A549 (cell line): ENCODE measurements around the gene KCNH2. TPM values are rescaled to one million over a fixed set of nuclear protein-coding genes. Genes with fewer than 3 reads are reported as not detected.
A peak's percentile ranks its signal among the peaks of the same experiment; 100 is the strongest.

Experiments
- ATAC-seq, 2 experiments: fragments of 200-7000 bp in 1 of 2; fragments of >200 bp in 1 of 2; cut with Nextera tagmentation in 1 of 2; cut with Tn5 transposase in 1 of 2; 3 replicates each; pipeline versions ENCODE4 v1.8.0 to v1.9.1; 2018 to 2020; ENCODE audit warnings: mild to moderate bottlenecking in 1 of 2, moderate library complexity in 1 of 2
- CTCF ChIA-PET: fragments of 300-600 bp; sonication (Branson Sonifier 250); formaldehyde crosslinking; extraction: SDS; loops from one replicate; lab custom pipeline; 2021; ENCODE audit warnings: antibody characterized with exemption, inconsistent platforms; lab: Yijun Ruan, JAX
- POLR2A ChIA-PET: fragments of 350-600 bp; formaldehyde crosslinking; extraction: SDS; loops from one replicate; lab custom pipeline; 2021; ENCODE audit warnings: antibody characterized with exemption, inconsistent platforms; lab: Yijun Ruan, JAX
- DNase-seq, 2 experiments: peaks; one replicate each; pipeline versions ENCODE4 v3.0.0 to v3.0.0-alpha.2; 2011 to 2016; ENCODE audit warnings: low read depth in 1 of 2, low spot score in 1 of 2
- FAIRE-seq: peaks from 2 replicates; lab custom pipeline; 2011; peaks lifted over from hg19 to GRCh38; lab: Jason Lieb, UNC
- H3K27ac ChIP-seq, 2 experiments: fragments of >200 bp; sonication (Bioruptor Twin); formaldehyde crosslinking; 3 replicates each; pipeline ENCODE4 v1.5.1; 2016 to 2017
- H3K4me1 ChIP-seq: fragments of >200 bp; sonication (Bioruptor Twin); formaldehyde crosslinking; 3 replicates; pipeline ENCODE4 v1.6.1; 2016
- H3K4me2 ChIP-seq: fragments of >200 bp; sonication (Bioruptor Twin); formaldehyde crosslinking; 3 replicates; pipeline ENCODE4 v1.6.1; 2016
- H3K4me3 ChIP-seq: fragments of >200 bp; sonication (Bioruptor Twin); formaldehyde crosslinking; 3 replicates; pipeline ENCODE4 v1.5.1; 2016
- H3K9me3 ChIP-seq: fragments of >200 bp; sonication (Bioruptor Twin); formaldehyde crosslinking; 3 replicates; pipeline ENCODE4 v1.6.1; 2016
- CHD2 ChIP-seq: fragments of 150-350 bp; IDR thresholded peaks from 2 replicates; pipeline ENCODE4 v1.6.1; 2014; ENCODE audit warnings: low read length; ENCODE audit not compliant: partially characterized antibody
- CHD4 ChIP-seq: fragments of 200-600 bp; sonication (generic); IDR thresholded peaks from 2 replicates; pipeline ENCODE4 v1.6.1; 2016; ENCODE audit warnings: antibody characterized with exemption, mild to moderate bottlenecking, borderline replicate concordance
- E2F6 ChIP-seq: IDR thresholded peaks from 2 replicates; pipeline ENCODE4 v1.6.1; 2012; ENCODE audit warnings: low read depth, borderline replicate concordance
- EHMT2 ChIP-seq: fragments of 200-600 bp; sonication (generic); IDR thresholded peaks from 2 replicates; pipeline ENCODE4 v1.6.1; 2016; ENCODE audit warnings: antibody characterized with exemption, low read depth, mild to moderate bottlenecking, moderate library complexity
- FOXS1 ChIP-seq: fragments of 250-450 bp; sonication (Bioruptor Pico); IDR thresholded peaks from 2 replicates; pipeline ENCODE4 v1.5.0; 2020; ENCODE audit warnings: mild to moderate bottlenecking, moderate library complexity
- HEYL ChIP-seq: fragments of 250-450 bp; sonication (Bioruptor Pico); IDR thresholded peaks from 2 replicates; pipeline ENCODE4 v1.8.0; 2021; ENCODE audit warnings: mild to moderate bottlenecking, moderate library complexity
- HOXA7 ChIP-seq: fragments of 250-450 bp; sonication (Bioruptor Pico); IDR thresholded peaks from 2 replicates; pipeline ENCODE4 v1.5.0; 2020; ENCODE audit warnings: mild to moderate bottlenecking, moderate library complexity
- JUNB ChIP-seq: fragments of >200 bp; sonication (Bioruptor Twin); formaldehyde crosslinking; IDR thresholded peaks from 2 replicates; pipeline ENCODE4 v1.6.1; 2016
- MAFK ChIP-seq: fragments of 450-650 bp; IDR thresholded peaks from 2 replicates; pipeline ENCODE4 v1.6.1; 2014; ENCODE audit not compliant: partially characterized antibody
- MAZ ChIP-seq: fragments of 150-350 bp; IDR thresholded peaks from 2 replicates; pipeline ENCODE4 v1.6.1; 2014; ENCODE audit warnings: antibody characterized with exemption, low read depth, low read length, borderline replicate concordance
- NR3C1 ChIP-seq: fragments of >200 bp; sonication (Bioruptor Twin); formaldehyde crosslinking; IDR thresholded peaks from 3 replicates; pipeline ENCODE4 v1.6.1; 2017
- PBX3 ChIP-seq: IDR thresholded peaks from 2 replicates; pipeline ENCODE4 v1.6.1; 2012
- POLR2A ChIP-seq: IDR thresholded peaks from 2 replicates; pipeline ENCODE4 v1.6.1; 2012; ENCODE audit warnings: mild to moderate bottlenecking, low read length
- REST ChIP-seq: fragments of 200-600 bp; sonication (generic); IDR thresholded peaks from 2 replicates; pipeline ENCODE4 v1.6.1; 2016; ENCODE audit warnings: antibody characterized with exemption, mild to moderate bottlenecking, moderate library complexity
- RFX5 ChIP-seq: fragments of 450-650 bp; IDR thresholded peaks from 2 replicates; pipeline ENCODE4 v1.7.1; 2014; ENCODE audit warnings: antibody characterized with exemption, mild to moderate bottlenecking, moderate library complexity
- SREBF2 ChIP-seq: fragments of 450-650 bp; IDR thresholded peaks from 2 replicates; pipeline ENCODE4 v1.6.1; 2014; ENCODE audit warnings: mild to moderate bottlenecking, moderate library complexity
- ZSCAN20 ChIP-seq: fragments of 250-450 bp; sonication (Bioruptor Pico); IDR thresholded peaks from 2 replicates; pipeline ENCODE4 v1.8.0; 2022; ENCODE audit warnings: mild to moderate bottlenecking, moderate library complexity
- WGBS: methylation state at CpG from one replicate; pipeline ENCODE4 v1.1.6; 2017; ENCODE audit errors: missing lambda C conversion rate; 5-methylcytosine and 5-hydroxymethylcytosine counted together
- polyA plus RNA-seq, 4 experiments: library from polyadenylated mRNA; depleted of rRNA in 3 of 4; stranded (reverse); fragments of >200 nt; fragmentation: RNase III in 1 of 4; extraction: RNeasy Plus Mini Kit Qiagen cat#74134 plus additional on column Dnase treatment in 1 of 4; gene quantifications; 2 replicates in 3 of 4; 3 replicates in 1 of 4; pipeline ENCODE4 v1.2.3, GENCODE V29; 2011 to 2017
- TF ChIP-seq, protein P1 (sequence below): fragments of >200 bp; sonication (Bioruptor Twin); formaldehyde crosslinking; IDR thresholded peaks from 3 replicates; pipeline ENCODE4 v1.6.1; 2016

The KCNH2 gene
- polyA plus RNA-seq, 2 of the 4 experiments (the other 2 are of a cell fraction): 0.26 to 0.41 TPM

GRCh38 chr7:150937848-150938561 is 40.1 kb downstream of the KCNH2 start:
- WGBS: 34% methylated on average over 14 of the region's 15 CpGs
- CTCF ChIA-PET: interaction anchor here (0.6 to 2.9 kb wide), 6 partner anchors 25 to 173 kb away, joined by 3 to 11 read pairs (median 4); no protein-coding TSS in a partner anchor
- ATAC-seq (peak; percentile 18 to 20; a peak in 2 of 6 replicates), DNase-seq (no peak), FAIRE-seq (no peak)
- Histone ChIP-seq H3K4me1 (no peaks in the 10 kb centered on the region), H3K27ac (no peak overlapping the region), H3K9me3 (no peaks in the 10 kb centered on the region), H3K4me3 (no peak overlapping the region), H3K4me2 (no peak overlapping the region)
- POLR2A ChIA-PET: no interaction called here
- TF ChIP-seq CHD4 (no peak), MAZ (no peak), JUNB (no peak), E2F6 (no peak), PBX3 (no peak), POLR2A (no peak), SREBF2 (no peak), REST (no peak), HOXA7 (CRISPR knock-in tag) (no peak), HEYL (no peak), RFX5 (no peak), ZSCAN20 (no peak), FOXS1 (CRISPR knock-in tag) (no peak), CHD2 (no peak), MAFK (no peak)
- TF ChIP-seq, protein P1, sequence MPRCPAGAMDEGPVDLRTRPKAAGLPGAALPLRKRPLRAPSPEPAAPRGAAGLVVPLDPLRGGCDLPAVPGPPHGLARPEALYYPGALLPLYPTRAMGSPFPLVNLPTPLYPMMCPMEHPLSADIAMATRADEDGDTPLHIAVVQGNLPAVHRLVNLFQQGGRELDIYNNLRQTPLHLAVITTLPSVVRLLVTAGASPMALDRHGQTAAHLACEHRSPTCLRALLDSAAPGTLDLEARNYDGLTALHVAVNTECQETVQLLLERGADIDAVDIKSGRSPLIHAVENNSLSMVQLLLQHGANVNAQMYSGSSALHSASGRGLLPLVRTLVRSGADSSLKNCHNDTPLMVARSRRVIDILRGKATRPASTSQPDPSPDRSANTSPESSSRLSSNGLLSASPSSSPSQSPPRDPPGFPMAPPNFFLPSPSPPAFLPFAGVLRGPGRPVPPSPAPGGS: no peak

- WGBS: 63% methylated on average over 9 of the region's 9 CpGs
- Histone ChIP-seq H3K4me1 (no peaks in the 10 kb centered on the region), H3K27ac (no peak overlapping the region), H3K4me3 (no peak overlapping the region), H3K4me2 (no peak overlapping the region), H3K9me3 (no peaks in the 10 kb centered on the region)
- POLR2A ChIA-PET: no interaction called here
- ATAC-seq: no peak
- CTCF ChIA-PET: interaction anchor here (1.4 to 2.9 kb wide), 2 partner anchors 27 to 49 kb away, joined by 4 to 11 read pairs; no protein-coding TSS in a partner anchor
- no peak for FAIRE-seq
- DNase-seq: no peak
- TF ChIP-seq HOXA7 (CRISPR knock-in tag) (no peak), NR3C1 (no peak), EHMT2 (no peak), PBX3 (no peak), MAZ (no peak)
Measured at GRCh38 chr7:150936018-150936417, 42.1 kb downstream of the KCNH2 start.
